NB4 (cell line): ENCODE results near the gene KLHL21.

Source experiments
- DNase-seq: peaks from one replicate; pipeline ENCODE4 v3.0.0; 2010; ENCODE audit warnings: low read depth
- H3K4me3 ChIP-seq: one replicate; pipeline ENCODE4 v1.5.1; 2011; ENCODE audit warnings: mild to moderate bottlenecking, low read depth, low read length, moderate library complexity
- MAX ChIP-seq: IDR thresholded peaks from 2 replicates; pipeline ENCODE4 v1.6.1; 2011; ENCODE audit warnings: low read depth, low read length
- MYC ChIP-seq: IDR thresholded peaks from 2 replicates; pipeline ENCODE4 v1.6.1; 2011; ENCODE audit warnings: low read depth, low read length
- POLR2A ChIP-seq: IDR thresholded peaks from 2 replicates; pipeline ENCODE4 v1.6.1; 2011; ENCODE audit warnings: mild to moderate bottlenecking; ENCODE audit not compliant: insufficient read length; ENCODE audit errors: extremely low read depth
- TF ChIP-seq, protein P1 (sequence below): IDR thresholded peaks from one replicate; pipeline ENCODE4 v1.5.1; 2012; ENCODE audit warnings: low read depth, low read length

KLHL21 gene

GRCh38 chr1:6545276-6546112 is 57.2 kb downstream of the KLHL21 start:
- no peak for DNase-seq
- H3K4me3 ChIP-seq = no peak overlapping the region
- TF ChIP-seq MYC = no peak
- no peak for TF ChIP-seq MAX
- TF ChIP-seq POLR2A = no peak
- TF ChIP-seq, protein P1, sequence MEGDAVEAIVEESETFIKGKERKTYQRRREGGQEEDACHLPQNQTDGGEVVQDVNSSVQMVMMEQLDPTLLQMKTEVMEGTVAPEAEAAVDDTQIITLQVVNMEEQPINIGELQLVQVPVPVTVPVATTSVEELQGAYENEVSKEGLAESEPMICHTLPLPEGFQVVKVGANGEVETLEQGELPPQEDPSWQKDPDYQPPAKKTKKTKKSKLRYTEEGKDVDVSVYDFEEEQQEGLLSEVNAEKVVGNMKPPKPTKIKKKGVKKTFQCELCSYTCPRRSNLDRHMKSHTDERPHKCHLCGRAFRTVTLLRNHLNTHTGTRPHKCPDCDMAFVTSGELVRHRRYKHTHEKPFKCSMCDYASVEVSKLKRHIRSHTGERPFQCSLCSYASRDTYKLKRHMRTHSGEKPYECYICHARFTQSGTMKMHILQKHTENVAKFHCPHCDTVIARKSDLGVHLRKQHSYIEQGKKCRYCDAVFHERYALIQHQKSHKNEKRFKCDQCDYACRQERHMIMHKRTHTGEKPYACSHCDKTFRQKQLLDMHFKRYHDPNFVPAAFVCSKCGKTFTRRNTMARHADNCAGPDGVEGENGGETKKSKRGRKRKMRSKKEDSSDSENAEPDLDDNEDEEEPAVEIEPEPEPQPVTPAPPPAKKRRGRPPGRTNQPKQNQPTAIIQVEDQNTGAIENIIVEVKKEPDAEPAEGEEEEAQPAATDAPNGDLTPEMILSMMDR = no peak

- no peak overlapping the region for H3K4me3 ChIP-seq
- DNase-seq = no peak
- TF ChIP-seq POLR2A (no peak), MYC (no peak), MAX (no peak)
- TF ChIP-seq, protein P1 = no peak
Observed at GRCh38 chr1:6544831-6545230, 57.8 kb downstream of the KLHL21 start.
